ENCODE results near the gene CACNB2. TPM values are rescaled to one million over a fixed set of nuclear protein-coding genes. Genes with fewer than 3 reads are reported as not detected.

Gene CACNB2
- total and polyA plus RNA-seq, 4 donors, result 2.8 to 14.6 (median 7.7) TPM

GRCh38 chr10:18368273-18368672 is 228.0 kb downstream of the CACNB2 start:
- intact Hi-C loops (cut with DNase I), result no loop called here
- no peak overlapping the region for H3K4me3 ChIP-seq (ENCODE audit: low read length in 2 of 2)
- no peak overlapping the region for H3K27ac ChIP-seq (ENCODE audit: low read depth in 1 of 2, low read length in 2 of 2)
- no peaks in the 10 kb centered on the region for H3K36me3 ChIP-seq (ENCODE audit: control insufficient read depth in 1 of 2, insufficient read depth in 2 of 2, low read length in 1 of 2)
- H3K27me3 ChIP-seq (ENCODE audit: control insufficient read depth in 1 of 2, insufficient read depth in 2 of 2, low read length in 1 of 2), result no peaks in the 10 kb centered on the region
- ATAC-seq (ENCODE audit: low FRiP score), result no peak
- no peak for DNase-seq
- H3K9me3 ChIP-seq (ENCODE audit: control insufficient read depth, low read length), result no peaks in the 10 kb centered on the region
- no peaks in the 10 kb centered on the region for H3K4me1 ChIP-seq (ENCODE audit: control insufficient read depth in 1 of 2, insufficient read depth in 2 of 2, low read length in 2 of 2)
- WGBS, 2 donors, result 49 to 56% methylated on average over 3 of the region's 3 CpGs

- WGBS, 2 donors, result 12 to 20% methylated on average over 1 of the region's 1 CpG
- H3K27me3 ChIP-seq (ENCODE audit: control insufficient read depth in 1 of 2, insufficient read depth in 2 of 2, low read length in 1 of 2), result no peaks in the 10 kb centered on the region
- DNase-seq (no peak), ATAC-seq (ENCODE audit: low FRiP score) (no peak)
- H3K27ac ChIP-seq (ENCODE audit: low read depth in 1 of 2, low read length in 2 of 2), result no peak overlapping the region
- intact Hi-C loops (cut with DNase I), result no loop called here
- no peak overlapping the region for H3K4me3 ChIP-seq (ENCODE audit: low read length in 2 of 2)
- no peaks in the 10 kb centered on the region for H3K9me3 ChIP-seq (ENCODE audit: control insufficient read depth, low read length)
- no peaks in the 10 kb centered on the region for H3K4me1 ChIP-seq (ENCODE audit: control insufficient read depth in 1 of 2, insufficient read depth in 2 of 2, low read length in 2 of 2)
- no peaks in the 10 kb centered on the region for H3K36me3 ChIP-seq (ENCODE audit: control insufficient read depth in 1 of 2, insufficient read depth in 2 of 2, low read length in 1 of 2)
These were observed 228.5 kb downstream of the CACNB2 start for GRCh38 chr10:18368682-18369081.

- H3K36me3 ChIP-seq (ENCODE audit: control insufficient read depth in 1 of 2, insufficient read depth in 2 of 2, low read length in 1 of 2), result no peaks in the 10 kb centered on the region
- no peaks in the 10 kb centered on the region for H3K4me1 ChIP-seq (ENCODE audit: control insufficient read depth in 1 of 2, insufficient read depth in 2 of 2, low read length in 2 of 2)
- DNase-seq (no peak), ATAC-seq (ENCODE audit: low FRiP score) (no peak)
- H3K27me3 ChIP-seq (ENCODE audit: control insufficient read depth in 1 of 2, insufficient read depth in 2 of 2, low read length in 1 of 2), result no peaks in the 10 kb centered on the region
- H3K27ac ChIP-seq (ENCODE audit: low read depth in 1 of 2, low read length in 2 of 2), result no peak overlapping the region
- intact Hi-C loops (cut with DNase I), result no loop called here
- no peaks in the 10 kb centered on the region for H3K9me3 ChIP-seq (ENCODE audit: control insufficient read depth, low read length)
- WGBS, 2 donors, result 97% methylated on average over 4 of the region's 4 CpGs
- no peak overlapping the region for H3K4me3 ChIP-seq (ENCODE audit: low read length in 2 of 2)
These were observed 229.7 kb downstream of the CACNB2 start for GRCh38 chr10:18369859-18370473.

- H3K4me3 ChIP-seq (ENCODE audit: low read length in 2 of 2), result no peak overlapping the region
- H3K27ac ChIP-seq (ENCODE audit: low read depth in 1 of 2, low read length in 2 of 2), result no peak overlapping the region
- DNase-seq, result no peak
- H3K27me3 ChIP-seq (ENCODE audit: control insufficient read depth in 1 of 2, insufficient read depth in 2 of 2, low read length in 1 of 2), result no peaks in the 10 kb centered on the region
- no peaks in the 10 kb centered on the region for H3K36me3 ChIP-seq (ENCODE audit: control insufficient read depth in 1 of 2, insufficient read depth in 2 of 2, low read length in 1 of 2)
- intact Hi-C loops (cut with DNase I), result no loop called here
- H3K4me1 ChIP-seq (ENCODE audit: control insufficient read depth in 1 of 2, insufficient read depth in 2 of 2, low read length in 2 of 2), result peaks cover 4% of the 10 kb centered on the region in 2 donors
- no peaks in the 10 kb centered on the region for H3K9me3 ChIP-seq (ENCODE audit: control insufficient read depth, low read length)
- no peak for ATAC-seq (ENCODE audit: low FRiP score)
- WGBS, 2 donors, result 68 to 75% methylated on average over 5 of the region's 5 CpGs
These were observed 236.4 kb downstream of the CACNB2 start for GRCh38 chr10:18376650-18377049.

- no peaks in the 10 kb centered on the region for H3K36me3 ChIP-seq (ENCODE audit: control insufficient read depth in 1 of 2, insufficient read depth in 2 of 2, low read length in 1 of 2)
- intact Hi-C loops (cut with DNase I), result no loop called here
- H3K4me1 ChIP-seq (ENCODE audit: control insufficient read depth in 1 of 2, insufficient read depth in 2 of 2, low read length in 2 of 2), result peaks cover 4% of the 10 kb centered on the region in 2 donors
- 88 to 90% methylated on average over 2 of the region's 2 CpGs for WGBS, 2 donors
- DNase-seq, result no peak
- no peaks in the 10 kb centered on the region for H3K9me3 ChIP-seq (ENCODE audit: control insufficient read depth, low read length)
- ATAC-seq (ENCODE audit: low FRiP score), result no peak
- H3K4me3 ChIP-seq (ENCODE audit: low read length in 2 of 2), result no peak overlapping the region
- no peak overlapping the region for H3K27ac ChIP-seq (ENCODE audit: low read depth in 1 of 2, low read length in 2 of 2)
- H3K27me3 ChIP-seq (ENCODE audit: control insufficient read depth in 1 of 2, insufficient read depth in 2 of 2, low read length in 1 of 2), result no peaks in the 10 kb centered on the region
These were observed 237.7 kb downstream of the CACNB2 start for GRCh38 chr10:18377898-18378297.

GRCh38 chr10:18378766-18379165 is 238.5 kb downstream of the CACNB2 start:
- Histone ChIP-seq H3K27me3 (ENCODE audit: control insufficient read depth in 1 of 2, insufficient read depth in 2 of 2, low read length in 1 of 2) (no peaks in the 10 kb centered on the region), H3K36me3 (ENCODE audit: control insufficient read depth in 1 of 2, insufficient read depth in 2 of 2, low read length in 1 of 2) (no peaks in the 10 kb centered on the region), H3K4me1 (ENCODE audit: control insufficient read depth in 1 of 2, insufficient read depth in 2 of 2, low read length in 2 of 2) (peaks cover 4% of the 10 kb centered on the region in 2 donors), H3K9me3 (ENCODE audit: control insufficient read depth, low read length) (no peaks in the 10 kb centered on the region), H3K27ac (ENCODE audit: low read depth in 1 of 2, low read length in 2 of 2) (no peak overlapping the region), H3K4me3 (ENCODE audit: low read length in 2 of 2) (no peak overlapping the region)
- ATAC-seq (ENCODE audit: low FRiP score), result no peak
- DNase-seq, result no peak
- intact Hi-C loops (cut with DNase I), result no loop called here
- WGBS, 2 donors, result 40 to 48% methylated on average over 2 of the region's 2 CpGs

GRCh38 chr10:18381679-18382078 is 241.5 kb downstream of the CACNB2 start:
- Histone ChIP-seq H3K27me3 (ENCODE audit: control insufficient read depth in 1 of 2, insufficient read depth in 2 of 2, low read length in 1 of 2) (no peaks in the 10 kb centered on the region), H3K27ac (ENCODE audit: low read depth in 1 of 2, low read length in 2 of 2) (no peak overlapping the region), H3K36me3 (ENCODE audit: control insufficient read depth in 1 of 2, insufficient read depth in 2 of 2, low read length in 1 of 2) (no peaks in the 10 kb centered on the region), H3K4me3 (ENCODE audit: low read length in 2 of 2) (no peak overlapping the region), H3K9me3 (ENCODE audit: control insufficient read depth, low read length) (no peaks in the 10 kb centered on the region), H3K4me1 (ENCODE audit: control insufficient read depth in 1 of 2, insufficient read depth in 2 of 2, low read length in 2 of 2) (peaks cover 4% of the 10 kb centered on the region in 2 donors)
- 96 to 98% methylated on average over 5 of the region's 5 CpGs for WGBS, 2 donors
- DNase-seq, result no peak
- ATAC-seq (ENCODE audit: low FRiP score), result no peak
- intact Hi-C loops (cut with DNase I), result no loop called here

- Histone ChIP-seq H3K9me3 (ENCODE audit: control insufficient read depth, low read length) (no peaks in the 10 kb centered on the region), H3K36me3 (ENCODE audit: control insufficient read depth in 1 of 2, insufficient read depth in 2 of 2, low read length in 1 of 2) (no peaks in the 10 kb centered on the region), H3K27ac (ENCODE audit: low read depth in 1 of 2, low read length in 2 of 2) (no peak overlapping the region), H3K27me3 (ENCODE audit: control insufficient read depth in 1 of 2, insufficient read depth in 2 of 2, low read length in 1 of 2) (no peaks in the 10 kb centered on the region), H3K4me3 (ENCODE audit: low read length in 2 of 2) (no peak overlapping the region), H3K4me1 (ENCODE audit: control insufficient read depth in 1 of 2, insufficient read depth in 2 of 2, low read length in 2 of 2) (no peaks in the 10 kb centered on the region)
- ATAC-seq (ENCODE audit: low FRiP score), result no peak
- intact Hi-C loops (cut with DNase I), result no loop called here
- 93 to 96% methylated on average over 5 of the region's 5 CpGs for WGBS, 2 donors
- no peak for DNase-seq
These were observed 257.7 kb downstream of the CACNB2 start for GRCh38 chr10:18397906-18398305.

GRCh38 chr10:18399158-18399557 is 258.9 kb downstream of the CACNB2 start:
- H3K4me3 ChIP-seq (ENCODE audit: low read length in 2 of 2), result no peak overlapping the region
- ATAC-seq (ENCODE audit: low FRiP score) (no peak), DNase-seq (no peak)
- 97 to 98% methylated on average over 3 of the region's 3 CpGs for WGBS, 2 donors
- no peaks in the 10 kb centered on the region for H3K27me3 ChIP-seq (ENCODE audit: control insufficient read depth in 1 of 2, insufficient read depth in 2 of 2, low read length in 1 of 2)
- H3K4me1 ChIP-seq (ENCODE audit: control insufficient read depth in 1 of 2, insufficient read depth in 2 of 2, low read length in 2 of 2), result no peaks in the 10 kb centered on the region
- intact Hi-C loops (cut with DNase I), result no loop called here
- no peaks in the 10 kb centered on the region for H3K36me3 ChIP-seq (ENCODE audit: control insufficient read depth in 1 of 2, insufficient read depth in 2 of 2, low read length in 1 of 2)
- no peaks in the 10 kb centered on the region for H3K9me3 ChIP-seq (ENCODE audit: control insufficient read depth, low read length)
- no peak overlapping the region for H3K27ac ChIP-seq (ENCODE audit: low read depth in 1 of 2, low read length in 2 of 2)

Data from aorta (tissue), 5 donors.